Renal cortical epithelial cell (primary cell): Measurements from ENCODE around the gene CDK2. TPM values are rescaled to one million over a fixed set of nuclear protein-coding genes. Genes with fewer than 3 reads are reported as not detected.
A peak's percentile ranks its signal among the peaks of the same experiment; 100 is the strongest.
"Not testable (repeated sequence)": the region's sequence is repeated elsewhere in the genome, so short reads cannot be mapped to it uniquely, and the experiment has no call there.

ENCODE experiments used
- DNase-seq: peaks from one replicate; pipeline ENCODE4 v3.0.0-alpha.2; 2011; ENCODE audit warnings: low read depth
- total RNA-seq: library from RNA; depleted of rRNA; stranded (reverse); fragments of >200 nt; gene quantifications from 2 replicates; pipeline ENCODE4 v1.2.3, GENCODE V29; 2014

Gene CDK2
- 12.9 and 29.0 TPM in 2 replicates for total RNA-seq

DNA sequence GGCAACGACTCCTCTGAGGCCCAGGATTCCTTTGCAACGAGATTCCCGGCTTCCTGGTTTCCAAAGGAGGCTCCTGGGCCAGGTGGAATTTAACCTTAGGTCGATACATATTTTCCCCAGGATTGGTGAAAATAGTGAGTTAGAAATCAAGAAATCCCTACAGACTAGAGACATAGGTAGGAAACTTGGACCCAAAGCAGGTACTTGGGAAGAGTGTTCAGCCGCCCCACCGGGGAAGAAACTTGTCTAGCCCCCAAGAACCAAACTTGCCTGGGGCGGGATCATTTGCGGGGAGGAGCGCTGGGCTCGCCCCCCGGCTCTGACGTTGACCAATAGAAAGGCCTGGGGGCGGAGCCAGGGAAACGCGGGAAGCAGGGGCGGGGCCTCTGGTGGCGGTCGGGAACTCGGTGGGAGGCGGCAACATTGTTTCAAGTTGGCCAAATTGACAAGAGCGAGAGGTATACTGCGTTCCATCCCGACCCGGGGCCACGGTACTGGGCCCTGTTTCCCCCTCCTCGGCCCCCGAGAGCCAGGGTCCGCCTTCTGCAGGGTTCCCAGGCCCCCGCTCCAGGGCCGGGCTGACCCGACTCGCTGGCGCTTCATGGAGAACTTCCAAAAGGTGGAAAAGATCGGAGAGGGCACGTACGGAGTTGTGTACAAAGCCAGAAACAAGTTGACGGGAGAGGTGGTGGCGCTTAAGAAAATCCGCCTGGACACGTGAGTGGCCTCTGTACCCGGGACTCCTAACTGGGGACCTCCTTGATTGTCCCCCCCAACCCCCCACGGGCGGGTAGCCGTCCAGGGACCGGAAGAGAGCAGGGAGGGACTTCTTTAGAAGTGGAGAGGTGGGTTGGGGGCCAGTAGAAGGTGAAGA, at the start of gene CDK2:
TSS of gene CDK2 (plus strand) at position 423 of the 874 bp plus-strand sequence. CDS start at position 602, 179 bp downstream.
- DNase-seq = peak; percentile 64

GRCh38 chr12:55919032-55919431, 47.6 kb upstream of the CDK2 start:
- not testable (repeated sequence) for DNase-seq

- no peak for DNase-seq
Observed at GRCh38 chr12:55922126-55922525, 44.5 kb upstream of the CDK2 start.

- DNase-seq = not testable (repeated sequence)
Observed at GRCh38 chr12:55923648-55924047, 43.0 kb upstream of the CDK2 start.

- DNase-seq = no peak
Observed at GRCh38 chr12:55925371-55925770, 41.3 kb upstream of the CDK2 start.

- DNase-seq = no peak
Observed at GRCh38 chr12:55925870-55926737, 40.5 kb upstream of the CDK2 start.

DNA sequence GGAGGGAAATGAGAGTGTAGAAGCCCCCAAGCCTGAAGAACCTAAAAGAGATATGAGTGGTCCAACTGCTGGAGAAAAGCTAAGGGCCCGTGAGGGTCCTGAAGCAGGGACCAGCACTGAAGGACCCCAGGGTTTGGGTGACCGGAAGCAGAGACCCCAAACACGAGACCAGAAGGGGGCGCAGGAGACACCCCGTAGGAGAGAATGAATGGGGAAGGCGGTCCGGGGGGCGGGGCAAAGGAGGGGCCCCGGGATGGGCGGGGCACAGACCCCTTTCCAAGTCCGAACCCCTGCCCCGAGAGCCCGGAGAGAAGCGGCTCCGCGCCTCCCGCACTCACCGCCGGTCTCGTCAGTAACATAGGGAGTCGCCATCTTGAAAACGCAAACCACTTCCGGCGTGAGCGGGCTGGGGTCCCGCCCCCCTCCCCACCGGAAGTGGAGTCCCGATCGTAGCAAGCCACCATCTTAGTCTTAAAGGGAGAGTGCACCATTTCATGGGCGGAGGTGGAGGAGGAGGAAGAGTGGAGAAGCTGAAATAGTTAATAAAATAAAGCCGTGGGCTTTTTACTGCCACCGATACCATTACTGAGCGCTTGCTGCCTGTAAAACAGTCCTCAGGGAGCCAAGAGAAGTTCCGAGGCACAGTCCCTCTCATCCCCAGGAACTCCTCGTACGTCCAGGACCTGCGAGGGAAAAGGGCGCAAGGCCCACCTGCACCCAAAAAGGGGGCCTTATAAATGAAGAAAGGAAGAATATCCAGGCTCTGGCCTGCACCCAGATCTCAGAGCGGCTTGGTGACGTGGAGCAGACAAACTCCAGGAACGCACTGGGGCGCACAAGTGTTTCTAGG, 39.7 kb upstream of the CDK2 start:
- peak; percentile 82 for DNase-seq

DNA sequence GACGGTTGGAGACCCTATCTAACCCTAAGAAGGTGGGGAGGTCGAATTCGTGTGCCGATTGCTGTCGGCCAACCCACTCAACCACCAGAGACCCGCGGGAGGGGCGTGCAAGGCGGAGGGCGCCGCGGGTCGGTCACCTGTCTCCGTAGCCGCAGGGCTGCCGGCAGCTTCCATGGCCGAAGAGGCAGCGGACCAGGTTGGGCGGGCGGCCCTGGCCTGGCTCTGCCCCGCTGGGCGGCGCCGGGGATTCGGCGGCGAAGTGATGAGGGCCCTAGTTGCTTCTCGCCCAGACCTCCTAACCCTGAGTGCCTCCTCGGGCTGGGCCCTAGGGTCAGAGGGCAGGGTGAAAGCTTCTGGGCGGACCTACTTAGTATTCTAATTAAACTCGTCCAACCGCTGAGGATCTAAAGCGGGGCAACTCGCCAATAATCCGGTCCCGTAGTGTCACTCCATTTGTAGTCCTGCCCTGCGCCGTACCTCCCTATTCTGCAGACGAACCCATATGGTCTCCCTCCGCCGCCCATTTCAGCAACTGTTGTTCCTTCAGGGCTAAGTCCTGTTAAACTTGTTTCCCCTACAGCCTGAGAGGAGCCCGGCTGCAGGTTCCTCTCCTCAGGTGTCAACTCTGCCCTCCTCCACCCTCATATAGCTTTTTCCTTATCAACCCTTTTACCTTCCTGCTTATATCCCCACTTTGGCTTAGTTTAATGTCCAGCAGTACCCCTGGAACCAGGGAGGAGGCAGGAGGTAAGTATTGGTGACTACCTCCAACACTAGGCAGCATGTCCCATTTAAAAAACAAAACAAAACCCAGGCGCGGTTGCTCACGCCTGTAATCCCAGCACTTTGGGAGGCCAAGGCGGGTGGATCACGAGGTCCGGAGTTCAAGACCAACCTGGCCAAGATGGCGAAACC, 38.8 kb upstream of the CDK2 start, which contains the start of gene PYM1:
TSS of gene PYM1 (minus strand) at position 307 of the 915 bp plus-strand sequence. CDS start at position 174, 133 bp downstream.
- peak; percentile 59 for DNase-seq

- no peak for DNase-seq
Observed at GRCh38 chr12:55929306-55929791, 37.3 kb upstream of the CDK2 start.

DNA sequence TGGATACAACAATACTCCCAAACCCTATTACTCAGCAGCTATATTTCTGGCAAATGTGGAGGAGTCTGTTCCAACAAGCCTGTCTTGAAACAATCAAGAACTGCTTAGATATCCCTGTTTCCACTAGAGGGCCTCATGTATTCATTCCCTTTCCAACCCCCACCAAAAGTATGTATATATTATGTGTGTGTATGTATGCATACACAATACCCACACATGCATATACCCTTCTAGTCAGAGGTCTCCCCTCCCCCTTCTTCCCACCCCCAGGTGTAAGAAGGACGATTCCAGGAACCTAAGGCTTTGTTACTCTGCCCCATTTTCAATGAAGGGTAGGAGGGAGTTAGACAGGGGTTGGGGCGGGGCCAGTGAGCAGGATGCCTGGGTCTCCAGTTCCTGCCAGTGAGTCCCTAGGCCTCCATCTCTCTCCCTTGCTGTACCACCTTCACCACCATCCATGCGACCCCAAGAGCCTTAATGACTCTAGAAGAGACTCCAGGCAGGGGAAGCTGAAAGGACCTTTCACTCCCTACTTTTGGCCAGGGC, 35.8 kb upstream of the CDK2 start, which contains the start of gene DGKA:
TSS of gene DGKA (plus strand) at position 392 of the 546 bp plus-strand sequence. CDS start 5,342 bp downstream, outside the sequence.
- DNase-seq = peak; percentile 59

DNA sequence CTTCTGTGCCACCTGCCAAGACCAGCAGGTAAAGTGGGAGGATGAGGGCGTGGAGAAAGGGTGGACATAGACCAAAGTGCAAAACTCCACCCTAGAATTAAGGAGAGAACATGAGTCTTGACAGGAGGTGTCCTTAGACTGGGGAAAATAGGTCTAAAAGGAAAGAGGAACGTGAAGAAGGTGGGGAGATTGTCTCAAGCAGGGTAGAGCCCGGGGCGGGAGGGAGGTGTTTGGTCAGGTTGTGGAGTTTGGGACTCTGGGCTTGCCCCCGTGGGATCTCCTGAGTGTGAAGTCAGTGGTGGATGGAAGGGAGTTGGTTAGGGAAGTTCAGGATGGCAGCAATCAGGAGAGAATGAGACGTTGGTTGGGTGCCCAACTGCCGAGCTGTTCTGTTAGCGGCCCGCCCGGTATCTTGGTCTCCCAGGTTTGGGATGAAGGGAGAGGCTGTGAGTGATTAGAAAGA, 35.3 kb upstream of the CDK2 start:
- no peak for DNase-seq

DNA sequence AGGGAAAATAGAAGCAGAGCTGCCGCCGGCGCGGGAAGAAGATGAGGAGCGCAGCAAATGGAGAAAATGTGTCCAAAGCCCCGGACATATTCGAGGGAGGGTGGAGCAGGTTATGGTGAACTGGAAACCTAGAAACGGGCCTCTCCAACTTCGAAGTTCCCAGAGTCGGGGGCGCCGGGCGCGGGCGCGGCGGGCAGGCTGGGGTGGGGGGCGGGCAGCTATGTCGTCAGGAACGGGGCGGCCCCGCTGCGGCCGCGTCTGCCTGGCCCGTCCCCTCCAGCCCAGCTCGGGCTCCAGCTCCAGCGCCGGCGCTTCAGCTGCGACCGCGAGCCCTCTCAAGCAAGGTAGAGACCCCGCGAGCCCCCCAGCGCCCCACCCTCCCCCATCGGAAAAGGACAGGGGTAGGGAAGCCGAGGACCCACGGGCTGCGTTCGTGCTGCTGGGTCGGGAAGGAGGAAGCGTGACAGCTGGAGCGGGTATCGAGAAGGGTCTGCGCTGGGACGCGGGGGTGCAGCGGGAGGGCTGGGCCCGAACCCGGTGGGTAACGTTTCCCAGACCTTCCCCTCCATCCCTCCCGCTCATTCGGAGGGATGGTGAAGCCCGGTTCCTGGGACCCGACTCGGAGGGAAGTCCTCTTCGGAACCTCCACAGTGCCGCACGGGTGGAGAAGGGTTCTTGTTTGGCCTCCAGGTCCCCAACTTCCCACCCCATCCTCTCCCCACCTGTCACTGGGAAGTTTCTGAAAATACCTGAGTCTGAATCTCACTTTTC, 34.7 kb upstream of the CDK2 start:
- DNase-seq = no peak

- no peak for DNase-seq
Observed at GRCh38 chr12:55932551-55932910, 34.1 kb upstream of the CDK2 start.

GRCh38 chr12:55933169-55933798, 33.3 kb upstream of the CDK2 start:
- DNase-seq = peak; percentile 70

DNA sequence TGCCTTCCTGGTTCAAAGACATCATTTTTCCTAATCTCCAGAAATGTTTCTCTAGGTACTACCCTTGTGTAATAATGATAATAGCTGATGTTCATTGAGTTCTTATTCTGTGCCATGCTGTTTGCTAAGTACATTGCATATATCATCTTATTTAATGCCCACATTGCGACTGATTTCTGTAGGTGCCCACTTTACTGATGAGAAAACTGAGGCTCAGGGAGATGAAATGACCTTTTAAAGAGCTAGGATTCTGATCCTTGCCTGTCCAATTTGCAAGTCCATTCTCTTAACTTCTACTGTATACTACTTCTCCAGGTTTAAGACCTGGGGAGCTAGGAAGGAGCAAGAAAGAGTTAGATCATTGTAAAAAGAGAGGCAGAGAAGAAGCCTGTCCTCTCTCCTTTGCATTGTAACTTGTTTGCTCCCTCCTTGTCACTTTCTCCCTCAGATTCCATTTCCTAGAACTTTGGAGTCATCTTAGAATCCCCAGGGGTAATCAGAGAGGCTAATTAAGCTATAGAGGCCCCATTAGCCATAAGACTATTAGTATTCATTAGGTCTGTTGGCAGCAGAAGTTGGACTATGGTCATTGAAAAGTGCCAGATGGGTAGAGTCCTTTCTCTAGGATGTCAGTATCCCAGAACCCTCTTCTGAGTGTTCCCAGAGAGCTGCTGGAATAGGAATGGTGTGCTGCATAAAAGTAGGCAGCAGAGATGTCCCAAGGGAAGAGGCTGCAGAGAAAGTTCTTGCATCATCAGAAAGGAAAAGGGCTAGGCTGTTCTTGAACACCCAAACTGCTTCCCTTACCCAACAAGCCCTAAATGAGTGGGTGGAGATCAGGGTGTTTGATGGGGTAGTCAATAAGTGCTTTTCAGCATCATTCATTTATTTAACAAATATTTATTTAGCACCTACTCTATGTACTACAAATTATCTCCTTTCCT, 32.6 kb upstream of the CDK2 start:
- no peak for DNase-seq

DNA sequence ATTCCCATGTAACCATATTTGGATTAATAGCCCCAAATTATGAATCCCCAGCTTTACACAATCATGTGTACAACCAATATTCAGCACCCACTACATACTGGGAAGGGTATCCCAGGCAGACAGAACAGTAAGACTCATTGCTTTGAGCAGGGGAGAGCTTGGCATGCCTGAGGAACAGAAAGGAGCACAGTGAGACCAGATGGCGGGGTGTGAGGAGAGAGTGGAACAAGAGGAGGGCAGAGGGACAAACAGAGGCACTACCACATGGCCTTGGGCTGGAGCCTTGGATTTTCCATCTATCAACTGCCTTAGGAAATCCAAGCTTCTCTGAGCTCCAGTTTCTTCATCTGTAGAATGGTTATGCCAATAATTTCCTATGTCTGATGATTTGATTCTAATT, 31.9 kb upstream of the CDK2 start:
- DNase-seq = no peak

GRCh38 chr12:55935738-55936151, 30.9 kb upstream of the CDK2 start:
- no peak for DNase-seq
